NCI-H1092 (cell line): ENCODE measurements around the gene CCDC7.
"Not testable (repeated sequence)": the region's sequence is repeated elsewhere in the genome, so short reads cannot be mapped to it uniquely, and the experiment has no call there.

Experiments
- DNase-seq: peaks from one replicate; lab custom pipeline; 2025; lab: John Stamatoyannopoulos, UW

The CCDC7 gene

GRCh38 chr10:32454148-32454547, 8.2 kb downstream of the CCDC7 start:
- DNase-seq: no peak

GRCh38 chr10:32459051-32459698, 13.2 kb downstream of the CCDC7 start:
- DNase-seq: no peak

GRCh38 chr10:32461203-32461602, 15.3 kb downstream of the CCDC7 start:
- DNase-seq: no peak

GRCh38 chr10:32471232-32471631, 25.3 kb downstream of the CCDC7 start:
- DNase-seq: no peak

GRCh38 chr10:32477499-32477898, 31.6 kb downstream of the CCDC7 start:
- DNase-seq: no peak

GRCh38 chr10:32481606-32482005, 35.7 kb downstream of the CCDC7 start:
- no peak for DNase-seq

- DNase-seq: not testable (repeated sequence)
These were observed 37.1 kb downstream of the CCDC7 start for GRCh38 chr10:32483019-32483502.

- not testable (repeated sequence) for DNase-seq
These were observed 42.1 kb downstream of the CCDC7 start for GRCh38 chr10:32488038-32488437.

GRCh38 chr10:32489158-32489557, 43.2 kb downstream of the CCDC7 start:
- DNase-seq: no peak

- no peak for DNase-seq
These were observed 44.0 kb downstream of the CCDC7 start for GRCh38 chr10:32489901-32490300.

- not testable (repeated sequence) for DNase-seq
These were observed 48.6 kb downstream of the CCDC7 start for GRCh38 chr10:32494562-32494961.

GRCh38 chr10:32500136-32500535, 54.2 kb downstream of the CCDC7 start:
- DNase-seq: not testable (repeated sequence)

GRCh38 chr10:32501906-32502305, 56.0 kb downstream of the CCDC7 start:
- DNase-seq: no peak

- DNase-seq: not testable (repeated sequence)
These were observed 60.0 kb downstream of the CCDC7 start for GRCh38 chr10:32505762-32506420.

GRCh38 chr10:32511599-32511998, 65.7 kb downstream of the CCDC7 start:
- no peak for DNase-seq

GRCh38 chr10:32516567-32517495, 70.9 kb downstream of the CCDC7 start:
- no peak for DNase-seq

- no peak for DNase-seq
These were observed 84.3 kb downstream of the CCDC7 start for GRCh38 chr10:32530231-32530630.

GRCh38 chr10:32538256-32538655, 92.3 kb downstream of the CCDC7 start:
- no peak for DNase-seq

GRCh38 chr10:32540691-32541470, 94.9 kb downstream of the CCDC7 start:
- DNase-seq: no peak

- DNase-seq: no peak
These were observed 102.3 kb downstream of the CCDC7 start for GRCh38 chr10:32548208-32548607.

- no peak for DNase-seq
These were observed 110.9 kb downstream of the CCDC7 start for GRCh38 chr10:32556783-32557395.
